HG02870 (cell line): ENCODE results near the gene SPATA6L.
"Not testable (repeated sequence)": the region's sequence is repeated elsewhere in the genome, so short reads cannot be mapped to it uniquely, and the experiment has no call there.

Source experiments
- ATAC-seq: cut with Tn5 transposase; IDR thresholded peaks from one replicate; pipeline ENCODE4 v1.9.1; 2021; ENCODE audit warnings: mild to moderate bottlenecking, moderate library complexity; ENCODE audit not compliant: unreplicated experiment

SPATA6L gene

DNA sequence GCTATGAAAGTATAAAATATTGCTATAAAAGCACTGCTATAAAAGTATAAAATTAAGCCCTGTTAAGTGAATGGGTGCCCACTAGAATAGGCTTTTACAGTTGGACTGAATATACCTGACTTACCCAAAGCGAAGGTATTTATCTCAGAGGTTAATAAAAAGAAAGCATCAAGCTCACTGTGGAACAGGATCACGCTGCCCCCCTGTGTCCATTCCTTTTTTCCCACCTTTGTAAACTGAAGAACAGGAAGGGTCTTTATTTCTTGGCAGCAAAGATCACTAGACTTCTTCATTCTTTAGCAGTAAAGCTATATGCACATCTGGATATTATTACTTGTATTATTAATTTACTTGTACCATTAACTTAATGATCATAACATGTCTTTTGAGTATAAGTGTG, 26.3 kb downstream of the SPATA6L start:
- no peak for ATAC-seq

DNA sequence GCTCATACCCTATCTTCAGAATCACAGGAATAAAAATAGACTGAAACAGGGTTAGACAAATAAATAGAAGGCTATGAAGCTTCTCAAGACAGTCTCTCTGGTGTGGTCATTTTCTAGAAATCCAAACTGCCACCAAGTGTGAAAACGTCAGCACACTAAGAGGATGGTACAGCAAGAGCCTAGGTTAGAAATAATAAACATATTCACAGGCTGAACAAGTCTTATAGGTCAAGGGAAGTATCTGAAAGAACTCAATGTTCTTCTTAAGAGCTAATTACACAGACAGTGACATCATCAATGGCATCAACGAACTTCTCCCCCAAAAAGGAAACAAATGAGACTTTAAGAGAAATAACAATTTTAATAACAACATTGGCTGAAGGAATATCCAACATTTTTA, 26.9 kb downstream of the SPATA6L start:
- ATAC-seq: no peak

- ATAC-seq: no peak
Measured at GRCh38 chr9:4638968-4639367, 27.3 kb downstream of the SPATA6L start.

DNA sequence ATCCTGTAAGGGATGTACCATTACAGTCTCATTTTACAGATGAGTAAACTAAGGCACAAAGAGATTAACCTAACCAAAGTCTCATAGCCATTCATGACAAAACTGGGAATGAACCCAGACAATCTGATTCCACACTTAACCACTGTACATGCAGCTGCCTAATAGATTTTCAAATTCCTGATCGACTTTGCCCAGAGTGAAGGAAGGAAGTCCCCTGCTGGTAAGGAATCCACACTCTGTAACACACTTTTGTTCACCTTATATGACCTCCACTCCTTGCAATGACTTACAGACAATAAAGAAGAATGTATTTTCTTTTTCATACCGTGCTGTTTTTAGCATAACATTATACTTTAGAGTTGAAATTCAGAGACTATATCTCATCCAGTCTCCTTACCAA, 35.4 kb downstream of the SPATA6L start:
- no peak for ATAC-seq

DNA sequence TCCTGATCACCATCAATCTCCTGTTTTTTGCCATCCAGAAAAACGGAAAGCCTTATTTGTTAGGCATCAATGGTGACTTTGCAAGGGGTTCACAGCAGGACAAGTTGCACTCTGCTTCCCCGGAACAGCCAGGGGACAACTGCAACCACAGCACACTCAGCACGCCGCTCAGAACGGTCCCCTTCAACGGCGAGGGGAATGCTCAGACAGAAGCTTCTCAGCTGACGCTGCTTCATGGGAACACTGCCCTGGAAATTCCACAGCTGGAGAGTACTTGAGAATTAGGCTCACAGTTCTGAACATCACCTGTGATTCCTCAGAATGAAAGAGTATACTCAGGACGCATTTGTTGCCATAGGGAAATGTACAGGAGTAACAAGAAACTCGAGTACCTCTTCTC, 44.3 kb downstream of the SPATA6L start:
- ATAC-seq: no peak

DNA sequence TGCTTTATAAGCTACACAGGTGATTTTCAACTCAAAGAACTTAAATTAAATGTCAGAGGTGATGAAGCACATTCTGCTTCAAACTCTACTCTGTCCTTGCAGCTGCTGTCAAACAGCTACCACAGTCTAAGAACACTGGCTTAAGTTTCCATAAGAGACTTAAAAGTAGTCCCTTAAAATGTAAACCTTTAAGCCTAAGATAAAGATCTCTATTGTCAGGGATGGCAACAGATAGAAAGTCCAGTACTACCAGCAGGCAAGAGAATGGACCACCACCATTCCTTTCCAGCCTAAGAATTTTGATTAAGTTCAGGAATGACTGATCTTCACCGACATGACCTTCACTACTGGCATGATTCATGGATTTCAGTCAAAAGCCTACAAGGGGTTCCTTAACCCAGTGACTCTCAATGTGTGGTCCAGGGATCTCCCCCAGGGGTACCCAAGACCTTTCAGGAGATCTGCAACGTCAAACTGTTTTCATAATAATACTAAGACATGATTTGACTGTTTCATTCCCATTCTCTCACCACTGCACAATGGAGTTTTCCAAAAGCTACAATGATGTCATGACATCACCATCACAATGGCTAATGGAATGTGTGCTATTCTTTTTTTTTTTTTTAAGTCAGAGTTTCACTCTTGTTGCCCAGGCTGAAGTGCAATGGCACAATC, 45.3 kb downstream of the SPATA6L start:
- ATAC-seq: no peak

- ATAC-seq: no peak
Measured at GRCh38 chr9:4620057-4620765, 46.1 kb downstream of the SPATA6L start.

GRCh38 chr9:4618700-4619099, 47.6 kb downstream of the SPATA6L start:
- no peak for ATAC-seq

DNA sequence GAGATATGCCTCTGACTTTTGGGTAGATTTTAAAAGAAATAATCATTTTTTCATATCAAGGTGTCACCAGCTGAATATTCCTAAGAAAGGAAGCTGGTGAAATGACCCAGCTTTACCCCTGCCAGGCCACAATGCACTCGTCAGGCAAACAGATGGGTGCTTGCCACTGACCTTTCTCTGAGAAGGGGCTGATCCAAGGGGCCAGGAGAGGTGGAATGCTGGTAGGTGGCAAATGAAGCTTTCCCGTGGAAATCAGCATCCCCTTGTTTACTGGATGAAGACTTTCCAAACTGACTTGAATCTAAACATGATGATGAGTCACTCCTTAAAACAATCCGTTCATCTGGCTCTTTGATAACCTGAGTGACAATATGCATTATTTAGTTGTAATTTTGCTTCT, 48.5 kb downstream of the SPATA6L start:
- no peak for ATAC-seq

DNA sequence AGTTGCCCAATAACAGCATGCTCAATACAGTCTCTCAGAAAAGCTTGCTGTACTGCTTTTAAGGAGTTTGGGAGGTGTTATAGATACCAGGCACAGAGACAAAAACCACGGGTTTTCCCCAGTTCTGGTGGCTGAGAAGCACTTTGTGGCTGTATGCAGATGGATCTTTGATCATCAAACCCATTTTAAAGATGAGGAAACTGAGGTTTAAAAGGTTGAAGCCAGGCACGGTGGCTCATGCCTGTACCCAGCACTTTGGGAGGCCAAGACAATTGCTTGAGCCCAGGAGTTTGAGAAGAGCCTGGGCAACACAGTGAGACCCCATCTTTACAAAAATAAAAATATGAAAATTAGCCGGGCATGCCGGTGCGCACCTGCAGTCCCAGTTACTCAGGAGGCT, 50.5 kb downstream of the SPATA6L start:
- no peak for ATAC-seq

DNA sequence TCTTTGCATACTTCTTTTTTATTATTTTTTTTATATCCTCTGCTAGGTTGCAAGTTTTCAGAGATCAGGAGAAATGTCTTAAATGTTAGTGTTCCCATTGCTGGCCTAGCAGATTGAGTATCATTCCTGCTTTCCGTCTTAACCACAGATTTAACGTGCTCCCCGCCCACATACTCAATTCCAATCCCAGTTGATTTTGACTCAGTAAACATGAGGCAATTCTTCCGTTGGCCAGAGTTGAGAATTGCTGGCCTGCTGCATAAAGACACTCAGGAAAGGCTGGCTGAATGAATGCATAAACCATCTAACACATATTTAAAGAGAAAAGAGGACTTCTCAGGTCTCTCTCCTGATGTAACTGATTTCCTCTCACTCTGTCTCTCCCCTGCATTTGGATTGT, 51.0 kb downstream of the SPATA6L start:
- no peak for ATAC-seq

GRCh38 chr9:4614627-4615026, 51.7 kb downstream of the SPATA6L start:
- ATAC-seq: no peak

DNA sequence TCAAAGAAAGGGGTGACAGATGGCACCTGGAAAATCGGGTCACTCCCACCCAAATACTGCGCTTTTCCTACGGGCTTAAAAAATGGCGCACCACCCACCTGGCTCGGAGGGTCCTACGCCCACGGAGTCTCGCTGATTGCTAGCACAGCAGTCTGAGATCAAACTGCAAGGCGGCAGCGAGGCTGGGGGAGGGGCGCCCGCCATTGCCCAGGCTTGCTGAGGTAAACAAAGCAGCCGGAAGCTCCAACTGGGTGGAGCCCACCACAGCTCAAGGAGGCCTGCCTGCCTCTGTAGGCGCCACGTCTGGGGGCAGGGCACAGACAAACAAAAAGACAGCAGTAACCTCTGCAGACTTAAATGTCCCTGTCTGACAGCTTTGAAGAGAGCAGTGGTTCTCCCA, 60.2 kb downstream of the SPATA6L start:
- ATAC-seq: not testable (repeated sequence)

GRCh38 chr9:4604678-4605095, 61.6 kb downstream of the SPATA6L start:
- ATAC-seq: peak; percentile 81

- no peak for ATAC-seq
Measured at GRCh38 chr9:4603830-4604229, 62.5 kb downstream of the SPATA6L start.

- no peak for ATAC-seq
Measured at GRCh38 chr9:4600368-4600767, 65.9 kb downstream of the SPATA6L start.

- peak; percentile 55 for ATAC-seq
Measured at GRCh38 chr9:4596165-4596922, 69.9 kb downstream of the SPATA6L start.

DNA sequence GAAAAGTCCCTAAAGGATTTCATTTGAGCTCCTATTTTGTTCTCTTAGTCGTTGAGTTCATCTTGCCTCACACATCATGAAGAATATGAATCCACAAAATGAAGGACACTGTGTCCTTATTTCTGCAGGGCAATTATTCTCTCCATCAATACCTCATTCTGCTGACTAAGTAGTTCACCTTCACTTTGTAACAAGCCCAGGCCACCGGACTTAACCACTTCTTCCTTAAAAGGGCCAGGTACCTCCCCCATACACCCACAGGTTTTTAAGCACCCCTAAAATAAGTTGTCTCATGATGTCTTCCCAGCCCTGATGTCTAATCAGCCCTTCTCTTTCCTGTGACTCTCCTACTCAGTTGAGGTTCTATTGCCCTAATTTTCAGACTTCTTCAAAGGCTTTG, 71.3 kb downstream of the SPATA6L start:
- ATAC-seq: no peak

GRCh38 chr9:4594545-4594944, 71.7 kb downstream of the SPATA6L start:
- no peak for ATAC-seq

DNA sequence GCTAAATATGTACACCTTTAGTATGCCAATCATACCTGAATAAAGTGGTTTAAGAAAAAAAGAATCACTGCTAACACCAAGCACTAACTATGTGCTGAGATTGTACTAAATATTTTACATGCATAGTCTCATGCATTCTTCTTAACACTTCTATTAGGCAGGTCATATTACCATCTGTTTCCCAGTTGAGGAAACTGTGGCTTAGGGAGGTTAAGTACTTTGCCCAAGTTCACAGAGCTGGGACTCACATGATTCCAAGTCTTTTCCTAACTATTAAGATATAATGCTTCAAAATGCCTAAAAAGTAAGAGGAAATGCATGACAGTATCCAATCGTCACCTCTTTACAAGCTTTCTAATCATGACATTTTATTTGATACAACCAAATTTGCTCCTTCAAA, 73.4 kb downstream of the SPATA6L start:
- no peak for ATAC-seq

GRCh38 chr9:4592295-4592694, 74.0 kb downstream of the SPATA6L start:
- no peak for ATAC-seq

DNA sequence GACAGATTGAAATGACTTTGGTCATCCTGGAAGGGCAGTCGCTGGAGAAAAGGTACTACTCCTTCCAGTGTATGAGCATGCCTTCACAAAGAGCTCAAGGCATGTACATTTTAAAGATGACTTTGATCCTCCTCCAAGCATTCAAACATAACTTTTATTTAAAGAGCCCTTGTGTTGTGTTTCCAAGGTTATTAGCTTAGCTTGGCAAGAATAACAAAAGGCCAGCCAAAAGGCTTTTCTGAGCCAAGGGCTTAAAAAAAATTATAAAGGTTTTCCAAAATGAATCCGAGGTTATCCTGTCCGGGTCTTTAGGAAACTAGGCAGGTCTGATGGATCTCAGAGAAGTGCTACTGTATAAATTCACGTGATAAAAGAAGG, 75.2 kb downstream of the SPATA6L start:
- no peak for ATAC-seq
